K562 treated with DMSO at 1 percent for 48 hours (cell line): ENCODE data around the gene BRIP1. TPM values are rescaled to one million over a fixed set of nuclear protein-coding genes. Genes with fewer than 3 reads are reported as not detected.

Source experiments
- total RNA-seq: library from RNA; unstranded; fragments of 300-600 nt; gene quantifications from 2 replicates; pipeline ENCODE4 v1.2.3, GENCODE V29; 2022; ENCODE audit warnings: low replicate concordance; ENCODE audit errors: extremely low read depth

BRIP1 gene
- not detected in 2 replicates for total RNA-seq

GRCh38 chr17:61862975-61863800 is at the start of gene BRIP1:
TSS of gene BRIP1 (minus strand) at chr17:61863528. CDS start at chr17:61861539, 1,989 bp downstream.

Other genes with a start within 250 kb of the BRIP1 start
- not detected in 2 replicates for gene INTS2, start 64.5 kb upstream of the BRIP1 start, total RNA-seq
- gene MED13, start 201.8 kb upstream of the BRIP1 start, total RNA-seq, result not detected in 2 replicates